Neural cell (in vitro differentiated cells): ENCODE measurements around the gene OPRM1. TPM values are rescaled to one million over a fixed set of nuclear protein-coding genes. Genes with fewer than 3 reads are reported as not detected.

Experiments used
- H2AFZ ChIP-seq: fragments of 200-600, 300-800 bp; sonication (generic), shearing (Covaris generic); 2 replicates; pipeline ENCODE4 v1.6.0; 2014; ENCODE audit warnings: low read depth, mild to moderate bottlenecking, antibody characterized with exemption, low read length, moderate library complexity
- H3F3A ChIP-seq: fragments of 200-600 bp; shearing (Covaris generic); 2 replicates; pipeline ENCODE4 v1.6.1; 2016; ENCODE audit warnings: mild to moderate bottlenecking, moderate library complexity, mixed read lengths, antibody characterized with exemption, low read length; ENCODE audit not compliant: insufficient read depth, poor library complexity, severe bottlenecking
- H3K27ac ChIP-seq: fragments of 200-600, 300-800 bp; sonication (generic), shearing (Covaris generic); 2 replicates; pipeline ENCODE4 v1.5.1; 2014; ENCODE audit warnings: mild to moderate bottlenecking, low read length, moderate library complexity
- H3K27me3 ChIP-seq: fragments of 300-800, 200-600 bp; sonication (generic), shearing (Covaris generic); 2 replicates; pipeline ENCODE4 v1.6.0; 2014; ENCODE audit warnings: mild to moderate bottlenecking, low read depth, low read length, moderate library complexity; ENCODE audit not compliant: insufficient read depth
- H3K36me3 ChIP-seq: fragments of 300-800, 200-600 bp; sonication (generic), shearing (Covaris generic); 2 replicates; pipeline ENCODE4 v1.5.1; 2014; ENCODE audit warnings: mild to moderate bottlenecking, antibody characterized with exemption, low read length, moderate library complexity; ENCODE audit not compliant: insufficient read depth
- H3K4me2 ChIP-seq: fragments of 300-800, 200-600 bp; sonication (generic), shearing (Covaris generic); 2 replicates; pipeline ENCODE4 v1.6.0; 2014; ENCODE audit warnings: mild to moderate bottlenecking, low read length
- H3K4me3 ChIP-seq: fragments of 300-800, 200-600 bp; sonication (generic), shearing (Covaris generic); 2 replicates; pipeline ENCODE4 v1.5.1; 2014; ENCODE audit warnings: mild to moderate bottlenecking, low read length, moderate library complexity
- H3K79me2 ChIP-seq: fragments of 200-600 bp; shearing (Covaris generic); replicated peaks from 2 replicates; pipeline ENCODE4 v1.6.0; 2014; ENCODE audit warnings: mild to moderate bottlenecking, low read length, moderate library complexity; ENCODE audit not compliant: insufficient read depth
- H3K9ac ChIP-seq: fragments of 300-800, 200-600 bp; sonication (generic), shearing (Covaris generic); 2 replicates; pipeline ENCODE4 v1.6.1; 2016; ENCODE audit warnings: mild to moderate bottlenecking, low read length, mixed read lengths
- H3K9me2 ChIP-seq: fragments of 200-600 bp; shearing (Covaris generic); 2 replicates; pipeline ENCODE4 v1.6.1; 2016; ENCODE audit warnings: mild to moderate bottlenecking, low read length, mixed read lengths; ENCODE audit not compliant: insufficient read depth
- H3K9me3 ChIP-seq: fragments of 200-600, 300-800 bp; sonication (generic), shearing (Covaris generic); 2 replicates; pipeline ENCODE4 v1.6.1; 2016; ENCODE audit warnings: mild to moderate bottlenecking, mixed run types, low read length, moderate library complexity, mixed read lengths
- H4K20me1 ChIP-seq: fragments of 200-600 bp; shearing (Covaris generic); 2 replicates; pipeline ENCODE4 v1.6.1; 2016; ENCODE audit warnings: mild to moderate bottlenecking, mixed run types; ENCODE audit not compliant: insufficient read depth
- CTCF ChIP-seq: fragments of 450-650 bp; IDR thresholded peaks from 2 replicates; pipeline ENCODE4 v1.5.1; 2014; ENCODE audit warnings: antibody characterized with exemption, mild to moderate bottlenecking, moderate library complexity; ENCODE audit not compliant: poor library complexity, severe bottlenecking
- EP300 ChIP-seq: fragments of 450-650 bp; conservative IDR thresholded peaks from 2 replicates; pipeline ENCODE4 v1.6.1; 2014; ENCODE audit warnings: antibody characterized with exemption, mild to moderate bottlenecking, moderate library complexity; ENCODE audit not compliant: poor library complexity, severe bottlenecking
- EZH2 ChIP-seq: fragments of 200-600, 300-800 bp; shearing (Covaris generic), sonication (generic); IDR thresholded peaks from 2 replicates; pipeline ENCODE4 v1.6.1; 2014; ENCODE audit warnings: antibody characterized with exemption, low read length, borderline replicate concordance, mild to moderate bottlenecking; ENCODE audit not compliant: insufficient read depth, poor library complexity, severe bottlenecking
- MXI1 ChIP-seq: fragments of 450-650 bp; conservative IDR thresholded peaks from 2 replicates; pipeline ENCODE4 v1.6.1; 2014; ENCODE audit warnings: antibody characterized with exemption, mild to moderate bottlenecking; ENCODE audit not compliant: poor library complexity, severe bottlenecking
- POLR2AphosphoS5 ChIP-seq: IDR thresholded peaks from 2 replicates; pipeline ENCODE4 v1.6.1; 2012
- RAD21 ChIP-seq: fragments of 450-650 bp; conservative IDR thresholded peaks from 2 replicates; pipeline ENCODE4 v1.6.1; 2014; ENCODE audit warnings: antibody characterized with exemption, mild to moderate bottlenecking, moderate library complexity
- REST ChIP-seq: IDR thresholded peaks from 2 replicates; pipeline ENCODE4 v1.6.1; 2012; ENCODE audit warnings: borderline replicate concordance
- SMC3 ChIP-seq: fragments of 450-650 bp; conservative IDR thresholded peaks from 2 replicates; pipeline ENCODE4 v1.6.1; 2014; ENCODE audit warnings: antibody characterized with exemption, mild to moderate bottlenecking, moderate library complexity; ENCODE audit not compliant: poor library complexity
- TAF1 ChIP-seq: IDR thresholded peaks from 2 replicates; pipeline ENCODE4 v1.6.1; 2012; ENCODE audit warnings: low read depth
- polyA plus RNA-seq: library from polyadenylated mRNA; depleted of rRNA; stranded (reverse); fragments of >200 nt; gene quantifications from 2 replicates; pipeline ENCODE4 v1.2.3, GENCODE V29; 2014

Gene OPRM1
- polyA plus RNA-seq, 1 donor from 2014 or later = 1.5 TPM

- H4K20me1 ChIP-seq = no peaks in the 10 kb centered on the region
- no peak overlapping the region for H3K9ac ChIP-seq
- no peaks in the 10 kb centered on the region for H3K9me3 ChIP-seq
- H3K27ac ChIP-seq = no peak overlapping the region
- H3K9me2 ChIP-seq = no peaks in the 10 kb centered on the region
- no peaks in the 10 kb centered on the region for H3F3A ChIP-seq
- no peak for TF ChIP-seq REST
- TF ChIP-seq EZH2 = no peak
- no peak for TF ChIP-seq POLR2AphosphoS5
- TF ChIP-seq RAD21 = no peak
- no peak for TF ChIP-seq TAF1
- TF ChIP-seq MXI1 = no peak
- no peak for TF ChIP-seq SMC3
- TF ChIP-seq CTCF = no peak
- TF ChIP-seq EP300 = no peak
- H3K36me3 ChIP-seq = no peaks in the 10 kb centered on the region
- H3K4me3 ChIP-seq = no peak overlapping the region
- H3K79me2 ChIP-seq = no peaks in the 10 kb centered on the region
- no peak overlapping the region for H3K4me2 ChIP-seq
- no peak overlapping the region for H2AFZ ChIP-seq
- no peaks in the 10 kb centered on the region for H3K27me3 ChIP-seq
These were observed 210.7 kb downstream of the OPRM1 start for GRCh38 chr6:154249499-154250298.

GRCh38 chr6:154251116-154251515, 212.1 kb downstream of the OPRM1 start:
- no peaks in the 10 kb centered on the region for H3K27me3 ChIP-seq
- H3K36me3 ChIP-seq = no peaks in the 10 kb centered on the region
- no peak overlapping the region for H3K9ac ChIP-seq
- H3K27ac ChIP-seq = no peak overlapping the region
- no peak for TF ChIP-seq POLR2AphosphoS5
- no peak for TF ChIP-seq REST
- TF ChIP-seq CTCF = no peak
- no peak for TF ChIP-seq TAF1
- TF ChIP-seq MXI1 = no peak
- no peak for TF ChIP-seq EP300
- no peak for TF ChIP-seq SMC3
- TF ChIP-seq RAD21 = no peak
- TF ChIP-seq EZH2 = no peak
- no peak overlapping the region for H3K4me2 ChIP-seq
- no peaks in the 10 kb centered on the region for H3F3A ChIP-seq
- no peaks in the 10 kb centered on the region for H3K9me3 ChIP-seq
- no peak overlapping the region for H3K4me3 ChIP-seq
- H3K79me2 ChIP-seq = no peaks in the 10 kb centered on the region
- no peaks in the 10 kb centered on the region for H3K9me2 ChIP-seq
- no peak overlapping the region for H2AFZ ChIP-seq
- H4K20me1 ChIP-seq = no peaks in the 10 kb centered on the region
